Measurements from ENCODE around the gene ZDHHC14. TPM values are rescaled to one million over a fixed set of nuclear protein-coding genes. Genes with fewer than 3 reads are reported as not detected.
A peak's percentile ranks its signal among the peaks of the same experiment; 100 is the strongest.

Gene ZDHHC14
- total and polyA plus RNA-seq, 7 donors: 2.5 to 14.6 (median 4.3) TPM

GRCh38 chr6:157631412-157631811 lies 250.4 kb downstream of the ZDHHC14 start:
- TF ChIP-seq CTCF (IDR thresholded peaks at IDR 0.05): no peak
- H3K4me3 ChIP-seq: no peak overlapping the region
- H3K9me3 ChIP-seq: no peaks in the 10 kb centered on the region
- DNase-seq (no peak), ATAC-seq (peak; percentile 48 to 76 (median 56))
- 31 to 69% (median 56%) methylated on average over 7 of the region's 7 CpGs for WGBS, 3 donors
- intact Hi-C loops (cut with DNase I): no loop called here
- no peaks in the 10 kb centered on the region for H3K36me3 ChIP-seq (ENCODE audit: insufficient read depth in 1 of 2, low read depth in 1 of 2)
- H3K27ac ChIP-seq: no peak overlapping the region
- no peaks in the 10 kb centered on the region for H3K27me3 ChIP-seq (ENCODE audit: insufficient read depth in 3 of 3, low read length in 2 of 3)
- peaks cover 8% of the 10 kb centered on the region for H3K4me1 ChIP-seq

- ATAC-seq (peak; percentile 21 to 42 (median 29)), DNase-seq (no peak)
- no peak overlapping the region for H3K4me3 ChIP-seq
- no peaks in the 10 kb centered on the region for H3K36me3 ChIP-seq (ENCODE audit: insufficient read depth in 1 of 2, low read depth in 1 of 2)
- no peak for TF ChIP-seq CTCF (IDR thresholded peaks at IDR 0.05)
- 66 to 89% (median 66%) methylated on average over 11 of the region's 11 CpGs for WGBS, 3 donors
- no peaks in the 10 kb centered on the region for H3K27me3 ChIP-seq (ENCODE audit: insufficient read depth in 3 of 3, low read length in 2 of 3)
- intact Hi-C loops (cut with DNase I): no loop called here
- peaks cover 8% of the 10 kb centered on the region for H3K4me1 ChIP-seq
- no peak overlapping the region for H3K27ac ChIP-seq
- H3K9me3 ChIP-seq: no peaks in the 10 kb centered on the region
These were observed 251.0 kb downstream of the ZDHHC14 start for GRCh38 chr6:157631838-157632614.

DNA sequence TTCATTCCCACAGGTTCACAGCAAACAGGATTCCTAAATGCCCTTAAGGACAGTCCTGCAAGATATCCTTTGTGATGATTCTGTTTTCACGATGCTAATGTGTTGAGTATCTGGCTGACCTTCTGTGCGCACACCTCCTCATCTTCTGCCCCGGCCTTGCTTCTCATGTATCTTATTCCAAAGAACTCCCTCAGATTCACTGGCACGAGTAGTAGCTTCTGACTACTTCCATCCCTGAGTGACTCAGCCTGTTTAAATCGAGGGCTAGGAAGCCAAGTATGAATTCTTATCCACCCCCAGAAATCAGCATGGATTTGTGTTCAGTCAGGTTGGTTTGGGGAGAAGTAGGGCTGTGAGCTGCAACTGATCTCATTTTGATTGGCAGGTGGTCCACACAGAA lies 251.8 kb downstream of the ZDHHC14 start:
- Histone ChIP-seq H3K27me3 (ENCODE audit: insufficient read depth in 3 of 3, low read length in 2 of 3) (no peaks in the 10 kb centered on the region), H3K36me3 (ENCODE audit: insufficient read depth in 1 of 2, low read depth in 1 of 2) (no peaks in the 10 kb centered on the region), H3K9me3 (no peaks in the 10 kb centered on the region), H3K27ac (no peak overlapping the region), H3K4me1 (peaks cover 8% of the 10 kb centered on the region), H3K4me3 (no peak overlapping the region)
- intact Hi-C loops (cut with DNase I): no loop called here
- DNase-seq (no peak), ATAC-seq (peak in 3 of 4 donors; percentile 22 to 62 (median 41))
- TF ChIP-seq CTCF (IDR thresholded peaks at IDR 0.05): no peak
- WGBS, 3 donors: 37 to 71% (median 48%) methylated on average over 5 of the region's 5 CpGs

GRCh38 chr6:157634546-157634945 lies 253.6 kb downstream of the ZDHHC14 start:
- intact Hi-C loops (cut with DNase I): no loop called here
- no peak overlapping the region for H3K27ac ChIP-seq
- no peak for TF ChIP-seq CTCF (IDR thresholded peaks at IDR 0.05)
- DNase-seq: no peak
- 54 to 86% (median 55%) methylated on average over 8 of the region's 8 CpGs for WGBS, 3 donors
- no peaks in the 10 kb centered on the region for H3K9me3 ChIP-seq
- H3K36me3 ChIP-seq (ENCODE audit: insufficient read depth in 1 of 2, low read depth in 1 of 2): no peaks in the 10 kb centered on the region
- no peak overlapping the region for H3K4me3 ChIP-seq
- ATAC-seq: no peak
- H3K4me1 ChIP-seq: peaks cover 8% of the 10 kb centered on the region
- no peaks in the 10 kb centered on the region for H3K27me3 ChIP-seq (ENCODE audit: insufficient read depth in 3 of 3, low read length in 2 of 3)
